Nephron (organoid): Measurements from ENCODE around the gene GRM7.

Experiments used
- H3K27ac Mint-ChIP-seq, 3 experiments: 2 replicates each; pipeline ENCODE4 v1.8.0; 2020; ENCODE audit warnings: mixed read lengths in 3 of 3, mild to moderate bottlenecking in 2 of 3, moderate library complexity in 1 of 3
- H3K27me3 Mint-ChIP-seq: 2 replicates; pipeline ENCODE4 v1.8.0; 2021; ENCODE audit warnings: low read depth, mild to moderate bottlenecking, moderate library complexity, mixed read lengths
- H3K36me3 Mint-ChIP-seq: 2 replicates; pipeline ENCODE4 v1.8.0; 2020; ENCODE audit warnings: low read depth, mixed read lengths
- H3K4me1 Mint-ChIP-seq: 2 replicates; pipeline ENCODE4 v1.8.0; 2020; ENCODE audit warnings: mixed read lengths
- H3K4me3 Mint-ChIP-seq, 3 experiments: 2 replicates each; pipeline ENCODE4 v1.8.0; 2020; ENCODE audit warnings: mild to moderate bottlenecking in 3 of 3, mixed read lengths in 3 of 3, moderate library complexity in 2 of 3
- H3K9me3 Mint-ChIP-seq: 2 replicates; pipeline ENCODE4 v1.8.0; 2020; ENCODE audit warnings: mixed read lengths
- CTCF ChIP-seq, 3 experiments: fragments of 200-600 bp; sonication (generic); IDR thresholded peaks; one replicate each; pipeline ENCODE4 v1.5.0; 2021; ENCODE audit warnings: antibody characterized with exemption in 3 of 3; ENCODE audit not compliant: unreplicated experiment in 3 of 3

GRM7 gene

GRCh38 chr3:7289121-7289520, 428.2 kb downstream of the GRM7 start:
- no peaks in the 10 kb centered on the region for H3K36me3 Mint-ChIP-seq
- no peak overlapping the region for H3K4me3 Mint-ChIP-seq
- H3K27ac Mint-ChIP-seq = no peak overlapping the region

GRCh38 chr3:7290077-7290825, 429.3 kb downstream of the GRM7 start:
- no peaks in the 10 kb centered on the region for H3K4me1 Mint-ChIP-seq
- H3K4me3 Mint-ChIP-seq = no peak overlapping the region
- no peak overlapping the region for H3K27ac Mint-ChIP-seq
- TF ChIP-seq CTCF (IDR thresholded peaks at IDR 0.05; ENCODE audit: unreplicated experiment in 3 of 3) = no peak
- no peaks in the 10 kb centered on the region for H3K9me3 Mint-ChIP-seq
- no peaks in the 10 kb centered on the region for H3K36me3 Mint-ChIP-seq
- H3K27me3 Mint-ChIP-seq = no peaks in the 10 kb centered on the region

More at GRCh38 chr3:7289121-7289520, 428.2 kb downstream of the GRM7 start:
- Mint-ChIP-seq H3K9me3 (no peaks in the 10 kb centered on the region), H3K27me3 (no peaks in the 10 kb centered on the region), H3K4me1 (no peaks in the 10 kb centered on the region)
- no peak for TF ChIP-seq CTCF (IDR thresholded peaks at IDR 0.05; ENCODE audit: unreplicated experiment in 3 of 3)

DNA sequence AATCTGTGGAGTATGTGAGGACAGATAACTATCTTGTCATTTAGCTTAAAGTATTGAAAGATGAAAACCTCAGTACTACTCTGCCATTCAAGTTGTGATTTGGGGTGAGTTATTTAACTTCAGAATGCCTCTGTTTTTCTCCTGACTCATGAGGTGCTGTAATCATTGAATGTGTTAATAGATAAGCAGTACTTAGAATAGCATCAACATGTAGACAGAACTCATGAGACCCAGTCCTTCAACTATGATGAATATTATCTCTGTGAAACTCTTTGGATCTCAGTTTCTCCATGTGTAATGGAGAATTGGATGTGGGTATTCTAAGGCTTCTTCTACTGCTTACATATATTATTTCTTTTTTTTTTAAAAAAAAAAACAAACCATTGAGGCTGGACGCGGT, 431.4 kb downstream of the GRM7 start:
- H3K27ac Mint-ChIP-seq = no peak overlapping the region
- H3K27me3 Mint-ChIP-seq = no peaks in the 10 kb centered on the region
- no peaks in the 10 kb centered on the region for H3K9me3 Mint-ChIP-seq
- no peak overlapping the region for H3K4me3 Mint-ChIP-seq
- no peak for TF ChIP-seq CTCF (IDR thresholded peaks at IDR 0.05; ENCODE audit: unreplicated experiment in 3 of 3)
- no peaks in the 10 kb centered on the region for H3K36me3 Mint-ChIP-seq
- H3K4me1 Mint-ChIP-seq = no peaks in the 10 kb centered on the region

- no peaks in the 10 kb centered on the region for H3K27me3 Mint-ChIP-seq
- no peak overlapping the region for H3K4me3 Mint-ChIP-seq
- H3K27ac Mint-ChIP-seq = no peak overlapping the region
These were observed 432.4 kb downstream of the GRM7 start for GRCh38 chr3:7293286-7293685.

GRCh38 chr3:7305561-7305960, 444.6 kb downstream of the GRM7 start:
- no peak for TF ChIP-seq CTCF (IDR thresholded peaks at IDR 0.05; ENCODE audit: unreplicated experiment in 3 of 3)
- Mint-ChIP-seq H3K9me3 (peaks cover 15% of the 10 kb centered on the region), H3K27ac (no peak overlapping the region), H3K4me3 (no peak overlapping the region), H3K4me1 (peaks cover 17% of the 10 kb centered on the region), H3K27me3 (no peaks in the 10 kb centered on the region), H3K36me3 (no peaks in the 10 kb centered on the region)

More at GRCh38 chr3:7293286-7293685, 432.4 kb downstream of the GRM7 start:
- no peaks in the 10 kb centered on the region for H3K36me3 Mint-ChIP-seq
- no peaks in the 10 kb centered on the region for H3K4me1 Mint-ChIP-seq
- TF ChIP-seq CTCF (IDR thresholded peaks at IDR 0.05; ENCODE audit: unreplicated experiment in 3 of 3) = no peak
- no peaks in the 10 kb centered on the region for H3K9me3 Mint-ChIP-seq

- no peaks in the 10 kb centered on the region for H3K36me3 Mint-ChIP-seq
- no peak overlapping the region for H3K4me3 Mint-ChIP-seq
- peak overlapping the region in 1 of 3 experiments; percentile 34 for H3K27ac Mint-ChIP-seq
- H3K27me3 Mint-ChIP-seq = no peaks in the 10 kb centered on the region
- no peak for TF ChIP-seq CTCF (IDR thresholded peaks at IDR 0.05; ENCODE audit: unreplicated experiment in 3 of 3)
- peaks cover 17% of the 10 kb centered on the region for H3K4me1 Mint-ChIP-seq
- peaks cover 13% of the 10 kb centered on the region for H3K9me3 Mint-ChIP-seq
These were observed 446.0 kb downstream of the GRM7 start for GRCh38 chr3:7306901-7307300.
